IMR-90 (cell line): ENCODE data around the gene GNRH2. TPM values are rescaled to one million over a fixed set of nuclear protein-coding genes. Genes with fewer than 3 reads are reported as not detected.

Source experiments
- ATAC-seq: fragments of 200-7000 bp; cut with Tn5 transposase; 2 replicates; pipeline ENCODE4 v1.9.1; 2020; ENCODE audit warnings: low read depth, mild to moderate bottlenecking, moderate library complexity
- BruUV-seq: library from RNA; stranded (reverse); fragments of 400-500 nt; replicated peaks from 2 replicates; lab custom pipeline; 2021; lab: Mats Ljungman, UMichigan
- CTCF ChIA-PET: fragments of 300-600 bp; formaldehyde crosslinking; extraction: SDS; loops from one replicate; lab custom pipeline; 2021; ENCODE audit warnings: antibody characterized with exemption; lab: Yijun Ruan, JAX
- POLR2A ChIA-PET: fragments of 300-600 bp; sonication (Branson Sonifier 250); formaldehyde crosslinking; loops from one replicate; lab custom pipeline; 2022; ENCODE audit warnings: antibody characterized with exemption; ENCODE audit not compliant: unreplicated experiment; lab: Charles Lee
- DNase-seq: peaks from one replicate; pipeline ENCODE4 v3.0.0; 2013
- H2AFZ ChIP-seq: replicated peaks from 2 replicates; pipeline ENCODE3; 2013; ENCODE audit warnings: low read length, mild to moderate bottlenecking; ENCODE audit not compliant: poor library complexity
- H2AK5ac ChIP-seq: 2 replicates; pipeline ENCODE4 v1.6.1; 2013; ENCODE audit warnings: low read depth, low read length, inconsistent platforms
- H2AK9ac ChIP-seq: replicated peaks from 2 replicates; pipeline ENCODE3; 2013; ENCODE audit warnings: mild to moderate bottlenecking, low read depth, low read length, moderate library complexity; ENCODE audit not compliant: poor library complexity
- H2BK120ac ChIP-seq: 2 replicates; pipeline ENCODE4 v1.6.1; 2013; ENCODE audit warnings: low read depth, low read length, inconsistent platforms
- H2BK15ac ChIP-seq: 3 replicates; pipeline ENCODE4 v1.6.1; 2013; ENCODE audit warnings: low read depth, low read length, inconsistent platforms
- H2BK20ac ChIP-seq: 2 replicates; pipeline ENCODE4 v1.6.1; 2013; ENCODE audit warnings: low read depth, mild to moderate bottlenecking, inconsistent platforms, low read length, moderate library complexity
- H2BK5ac ChIP-seq: 2 replicates; pipeline ENCODE4 v1.6.1; 2013; ENCODE audit warnings: mild to moderate bottlenecking, low read depth, low read length, inconsistent platforms; ENCODE audit not compliant: poor library complexity, severe bottlenecking
- H3K14ac ChIP-seq: replicated peaks from 2 replicates; pipeline ENCODE4 v1.6.1; 2013; ENCODE audit warnings: low read depth, low read length, inconsistent platforms
- H3K18ac ChIP-seq: 2 replicates; pipeline ENCODE4 v1.6.1; 2013; ENCODE audit warnings: low read depth, low read length, control low read depth
- H3K23ac ChIP-seq: 2 replicates; pipeline ENCODE4 v1.6.1; 2013; ENCODE audit warnings: low read depth, low read length, inconsistent platforms
- H3K27ac ChIP-seq: 2 replicates; pipeline ENCODE4 v1.5.1; 2013; ENCODE audit warnings: mild to moderate bottlenecking, control low read depth, low read length; ENCODE audit not compliant: insufficient read depth
- H3K27me3 ChIP-seq: 2 replicates; pipeline ENCODE4 v1.6.1; 2013; ENCODE audit warnings: low read length; ENCODE audit not compliant: control insufficient read depth, insufficient read depth
- H3K36me3 ChIP-seq: 2 replicates; pipeline ENCODE4 v1.6.1; 2013; ENCODE audit warnings: low read length, mixed read lengths; ENCODE audit not compliant: control insufficient read depth, insufficient read depth
- H3K4ac ChIP-seq: 2 replicates; pipeline ENCODE4 v1.6.1; 2013; ENCODE audit warnings: low read depth, low read length, inconsistent platforms
- H3K4me1 ChIP-seq: 2 replicates; pipeline ENCODE4 v1.6.1; 2013; ENCODE audit warnings: low read length, mixed read lengths; ENCODE audit not compliant: control insufficient read depth, insufficient read depth
- H3K4me2 ChIP-seq: 2 replicates; pipeline ENCODE4 v1.6.1; 2013; ENCODE audit warnings: low read depth, mild to moderate bottlenecking, control low read depth, low read length, moderate library complexity
- H3K4me3 ChIP-seq: 2 replicates; pipeline ENCODE4 v1.5.1; 2013; ENCODE audit warnings: low read depth, mild to moderate bottlenecking, control low read depth, low read length, moderate library complexity; ENCODE audit not compliant: insufficient read depth
- H3K56ac ChIP-seq: 2 replicates; pipeline ENCODE4 v1.6.1; 2013; ENCODE audit warnings: low read length, inconsistent platforms; ENCODE audit not compliant: insufficient read depth; ENCODE audit errors: extremely low read depth
- H3K79me1 ChIP-seq, 2 experiments: 2 replicates each; pipeline ENCODE4 v1.6.1; 2013; ENCODE audit warnings: low read length in 2 of 2, inconsistent platforms in 1 of 2, low read depth in 1 of 2
- H3K9ac ChIP-seq: 2 replicates; pipeline ENCODE4 v1.6.1; 2013; ENCODE audit warnings: low read depth, low read length, control low read depth
- H3K9me1 ChIP-seq: 2 replicates; pipeline ENCODE4 v1.6.1; 2013; ENCODE audit warnings: low read length, inconsistent platforms; ENCODE audit not compliant: insufficient read depth
- H3K9me3 ChIP-seq: 2 replicates; pipeline ENCODE4 v1.6.1; 2013; ENCODE audit warnings: low read length; ENCODE audit not compliant: control insufficient read depth, insufficient read depth
- H4K20me1 ChIP-seq: 2 replicates; pipeline ENCODE4 v1.6.1; 2013; ENCODE audit warnings: low read length, inconsistent platforms; ENCODE audit not compliant: insufficient read depth
- H4K5ac ChIP-seq: 2 replicates; pipeline ENCODE4 v1.6.1; 2013; ENCODE audit warnings: mild to moderate bottlenecking, low read depth, low read length, control low read depth
- H4K8ac ChIP-seq, 2 experiments: 2 replicates each; pipeline ENCODE4 v1.6.1; 2013; ENCODE audit warnings: low read depth in 2 of 2, low read length in 2 of 2, control low read depth in 1 of 2, inconsistent platforms in 1 of 2
- H4K91ac ChIP-seq: 2 replicates; pipeline ENCODE4 v1.6.1; 2013; ENCODE audit warnings: low read depth, low read length, inconsistent platforms; ENCODE audit not compliant: insufficient read depth
- CHD1 ChIP-seq: IDR thresholded peaks from 2 replicates; pipeline ENCODE4 v1.6.1; 2012; ENCODE audit warnings: low read depth, low read length, improper control_type of control experiment
- NFE2L2 ChIP-seq: fragments of 150-350 bp; IDR thresholded peaks from 2 replicates; pipeline ENCODE4 v1.6.1; 2016; ENCODE audit warnings: low read depth, mild to moderate bottlenecking, low read length
- WGBS, 2 experiments: methylation state at CpG; one replicate each; pipeline versions ENCODE4 v1.1.5 to v1.1.7; 2013; ENCODE audit warnings: missing lambda C conversion rate in 2 of 2; ENCODE audit not compliant: insufficient read length in 1 of 2; ENCODE audit errors: extremely low coverage in 2 of 2; 5-methylcytosine and 5-hydroxymethylcytosine counted together
- dilution Hi-C: fragments of 300-500 bp; cut with HindIII; formaldehyde crosslinking; loops from one replicate; pipeline ENCODE4 v1.14.3; 2018; ENCODE audit warnings: low sequenced_read_pairs; ENCODE audit not compliant: unreplicated experiment
- in situ Hi-C: fragments of 300-500 bp; cut with MboI; formaldehyde crosslinking; loops from 3 replicates; pipeline ENCODE4 v1.14.3; 2019; ENCODE audit warnings: low sequenced_read_pairs, inconsistent platforms, mixed read lengths
- intact Hi-C: fragments of 100-400 bp; cut with micrococcal nuclease; formaldehyde crosslinking; loops from 2 replicates; pipeline ENCODE4 v1.10.0; 2022
- polyA plus RNA-seq, 3 experiments: library from polyadenylated mRNA; depleted of rRNA; stranded (reverse); fragments of >200 nt; gene quantifications; 2 replicates each; pipeline ENCODE4 v1.2.3, GENCODE V29; 2012; ENCODE audit warnings: low replicate concordance in 1 of 3
- total RNA-seq: library from RNA; depleted of rRNA; stranded (reverse); fragments of >200 nt; gene quantifications from 2 replicates; pipeline ENCODE4 v1.2.3, GENCODE V29; 2012

Gene GNRH2
- total and polyA plus RNA-seq, 2 of the 4 experiments (the other 2 are of a cell fraction): 0.18 to 0.21 TPM

- Histone ChIP-seq H2BK120ac (no peak overlapping the region), H3K9me3 (no peaks in the 10 kb centered on the region), H4K20me1 (no peaks in the 10 kb centered on the region), H3K27ac (no peak overlapping the region), H2AK9ac (no peak overlapping the region), H3K4me1 (no peaks in the 10 kb centered on the region), H2AK5ac (no peak overlapping the region), H3K27me3 (no peaks in the 10 kb centered on the region), H3K9ac (no peak overlapping the region), H4K91ac (no peak overlapping the region), H4K8ac (no peak overlapping the region), H2BK5ac (no peak overlapping the region), H3K18ac (no peak overlapping the region), H3K4me3 (no peak overlapping the region), H3K4ac (no peak overlapping the region), H3K36me3 (peaks cover 48% of the 10 kb centered on the region), H3K23ac (no peak overlapping the region), H2BK15ac (no peak overlapping the region), H2BK20ac (no peak overlapping the region), H3K56ac (no peak overlapping the region), H3K4me2 (no peak overlapping the region), H2AFZ (no peak overlapping the region), H4K5ac (no peak overlapping the region), H3K79me1 (no peaks in the 10 kb centered on the region), H3K9me1 (0 out of 2 replicates have a peak, but pooled peaks cover 3% of the 10 kb centered on the region), H3K14ac (no peak overlapping the region)
- ChIA-PET POLR2A (no interaction called here), CTCF (no interaction called here)
- in situ Hi-C loops: no loop called here
- dilution Hi-C loops: no loop called here
- intact Hi-C loops: no loop called here
- WGBS, 2 experiments: 92% methylated on average over 5 of the region's 8 CpGs; no CpG with 5 or more reads in 1 of the 2 experiments
- TF ChIP-seq CHD1 (no peak), NFE2L2 (no peak)
- DNase-seq (no peak), ATAC-seq (no peak)
- BruUV-seq: no TSS peak
These were observed 10.8 kb upstream of the GNRH2 start for GRCh38 chr20:3032624-3033023.
